ENCODE measurements around the gene FAM118B.

Gene FAM118B

DNA sequence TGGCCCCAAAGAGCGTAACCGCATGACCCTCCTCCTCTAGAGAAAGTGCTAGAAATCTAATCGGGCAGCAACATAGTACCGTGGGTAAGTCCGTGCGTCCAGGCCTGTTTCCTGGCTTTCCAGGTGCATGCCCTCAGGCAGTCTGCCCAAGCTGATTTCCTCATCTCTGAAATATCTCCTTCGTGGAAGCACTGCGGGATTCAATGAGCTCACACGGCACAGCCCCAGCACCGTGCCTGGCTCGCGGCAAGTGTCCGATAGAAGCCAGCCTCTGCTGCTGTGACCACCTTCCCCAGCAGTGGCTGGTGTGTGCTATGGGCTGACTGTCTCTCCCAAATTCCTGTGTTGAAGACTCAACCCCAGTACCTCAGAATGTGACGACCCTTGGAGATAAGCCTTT is 20.8 kb upstream of the FAM118B start:
- Histone ChIP-seq H3K36me3 (ENCODE audit: control insufficient read depth, insufficient read depth, low read length) (peaks cover 6% of the 10 kb centered on the region), H3K27ac (ENCODE audit: low read depth, low read length) (no peak overlapping the region), H3K4me3 (ENCODE audit: low read length) (no peak overlapping the region), H3K27me3 (ENCODE audit: control insufficient read depth, insufficient read depth, low read length) (no peaks in the 10 kb centered on the region), H3K4me1 (ENCODE audit: control insufficient read depth, insufficient read depth, low read length) (peaks cover 9% of the 10 kb centered on the region), H3K9ac (ENCODE audit: low read length) (no peak overlapping the region)

DNA sequence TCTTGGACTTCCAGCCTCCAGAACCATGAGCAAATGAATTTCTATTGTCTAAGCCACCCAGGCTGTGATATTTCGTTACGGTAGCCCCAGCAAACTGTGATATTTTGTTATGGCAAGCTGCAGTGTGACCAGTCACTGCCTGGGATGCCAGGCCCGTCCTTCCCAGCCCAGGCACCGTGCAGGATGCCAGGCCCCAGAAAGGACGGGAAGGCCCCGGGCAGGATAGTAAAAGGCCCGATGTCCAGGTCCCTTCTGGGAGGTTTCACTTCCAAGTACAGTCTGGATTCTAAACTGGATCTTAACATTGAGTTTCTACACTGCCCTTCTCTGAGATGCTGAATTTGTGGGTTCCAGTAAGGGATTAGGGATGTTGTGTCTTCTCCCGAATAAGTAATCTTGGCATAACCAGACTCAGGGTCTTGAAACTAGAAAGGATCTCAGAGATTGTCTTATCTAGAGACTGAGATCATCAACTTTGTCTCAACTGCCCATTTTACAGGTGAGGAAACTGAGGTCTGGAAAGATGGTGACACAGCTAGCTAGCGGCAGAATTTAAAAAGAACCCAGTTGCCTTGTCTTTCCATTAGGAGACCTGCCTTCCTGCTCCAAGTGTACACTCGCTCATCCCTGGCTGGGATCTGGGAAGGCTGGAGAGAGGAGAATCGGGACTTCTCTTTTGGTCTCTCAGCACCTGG is 20.1 kb upstream of the FAM118B start:
- H3K27ac ChIP-seq (ENCODE audit: low read depth, low read length), result no peak overlapping the region
- peaks cover 6% of the 10 kb centered on the region for H3K36me3 ChIP-seq (ENCODE audit: control insufficient read depth, insufficient read depth, low read length)
- no peak overlapping the region for H3K4me3 ChIP-seq (ENCODE audit: low read length)
- no peak overlapping the region for H3K9ac ChIP-seq (ENCODE audit: low read length)
- H3K27me3 ChIP-seq (ENCODE audit: control insufficient read depth, insufficient read depth, low read length), result no peaks in the 10 kb centered on the region
- peaks cover 9% of the 10 kb centered on the region for H3K4me1 ChIP-seq (ENCODE audit: control insufficient read depth, insufficient read depth, low read length)

DNA sequence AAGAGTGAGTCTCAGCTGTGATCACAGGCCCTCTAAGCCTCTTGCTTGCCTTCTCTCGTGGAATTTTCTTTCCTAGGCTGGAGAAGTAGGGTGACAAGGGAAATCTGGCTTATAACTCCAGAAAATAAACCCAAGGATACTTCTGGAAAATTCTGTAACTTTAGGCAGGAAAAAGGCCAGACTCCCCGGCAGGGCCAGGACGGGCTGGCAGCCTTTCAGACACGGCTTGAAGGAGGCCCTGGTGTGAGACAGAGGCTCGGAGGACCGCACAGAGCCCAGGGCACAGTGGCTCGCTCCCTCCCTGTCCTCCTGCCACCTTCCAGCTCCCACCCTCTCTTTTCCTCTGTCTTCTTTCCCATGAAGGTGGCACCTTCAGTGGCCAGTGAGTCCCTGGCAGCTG is 19.2 kb upstream of the FAM118B start:
- Histone ChIP-seq H3K4me1 (ENCODE audit: control insufficient read depth, insufficient read depth, low read length) (peaks cover 9% of the 10 kb centered on the region), H3K4me3 (ENCODE audit: low read length) (no peak overlapping the region), H3K27ac (ENCODE audit: low read depth, low read length) (peak overlapping the region; percentile 49), H3K36me3 (ENCODE audit: control insufficient read depth, insufficient read depth, low read length) (peaks cover 8% of the 10 kb centered on the region), H3K9ac (ENCODE audit: low read length) (no peak overlapping the region), H3K27me3 (ENCODE audit: control insufficient read depth, insufficient read depth, low read length) (no peaks in the 10 kb centered on the region)

DNA sequence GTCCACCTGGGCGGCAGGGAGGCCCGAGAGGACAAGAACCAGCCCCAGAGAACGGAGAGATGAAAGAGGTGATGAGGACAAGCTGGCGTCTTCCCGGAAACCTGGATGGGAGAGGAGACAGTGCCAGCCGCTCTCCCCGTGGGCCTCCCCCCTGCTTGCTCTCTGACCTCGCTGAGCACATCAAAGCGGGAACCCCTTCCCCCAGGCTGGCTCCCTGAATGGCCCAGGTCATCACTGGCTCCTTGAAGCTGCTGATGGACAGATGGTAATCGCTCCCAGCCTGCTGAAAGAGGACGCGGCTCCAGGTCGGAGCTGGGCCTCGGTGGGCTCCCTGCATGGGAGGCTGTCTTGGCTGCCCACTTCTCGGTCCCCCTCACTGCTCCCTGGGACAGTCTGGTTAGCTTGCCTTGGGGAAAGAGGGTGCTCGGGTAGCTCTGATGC is 18.5 kb upstream of the FAM118B start:
- peaks cover 14% of the 10 kb centered on the region for H3K36me3 ChIP-seq (ENCODE audit: control insufficient read depth, insufficient read depth, low read length)
- H3K9ac ChIP-seq (ENCODE audit: low read length), result no peak overlapping the region
- H3K27ac ChIP-seq (ENCODE audit: low read depth, low read length), result no peak overlapping the region
- peaks cover 9% of the 10 kb centered on the region for H3K4me1 ChIP-seq (ENCODE audit: control insufficient read depth, insufficient read depth, low read length)
- H3K27me3 ChIP-seq (ENCODE audit: control insufficient read depth, insufficient read depth, low read length), result no peaks in the 10 kb centered on the region
- no peak overlapping the region for H3K4me3 ChIP-seq (ENCODE audit: low read length)

DNA sequence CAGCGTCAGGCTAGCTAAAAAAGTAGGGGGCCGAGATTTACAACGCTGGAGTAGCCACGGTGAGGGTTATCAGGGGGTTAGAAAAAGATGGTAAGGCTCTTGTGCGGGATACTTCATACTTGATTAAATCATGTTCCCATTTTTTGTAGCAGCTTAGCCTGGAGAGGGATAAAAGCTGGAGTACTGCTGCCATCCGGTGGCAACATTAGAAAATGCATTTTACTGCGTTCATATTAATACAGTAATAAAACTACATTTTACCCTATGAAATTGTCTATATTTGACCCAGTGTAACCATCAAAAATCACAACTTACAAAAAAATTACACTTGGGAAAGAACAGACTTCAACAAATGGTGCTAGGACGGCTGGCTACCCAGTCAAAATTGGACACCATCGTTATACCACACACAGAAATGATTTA is 17.4 kb upstream of the FAM118B start:
- Histone ChIP-seq H3K27me3 (ENCODE audit: control insufficient read depth, insufficient read depth, low read length) (no peaks in the 10 kb centered on the region), H3K4me1 (ENCODE audit: control insufficient read depth, insufficient read depth, low read length) (peaks cover 9% of the 10 kb centered on the region), H3K36me3 (ENCODE audit: control insufficient read depth, insufficient read depth, low read length) (peaks cover 19% of the 10 kb centered on the region), H3K4me3 (ENCODE audit: low read length) (no peak overlapping the region), H3K9ac (ENCODE audit: low read length) (no peak overlapping the region), H3K27ac (ENCODE audit: low read depth, low read length) (no peak overlapping the region)

DNA sequence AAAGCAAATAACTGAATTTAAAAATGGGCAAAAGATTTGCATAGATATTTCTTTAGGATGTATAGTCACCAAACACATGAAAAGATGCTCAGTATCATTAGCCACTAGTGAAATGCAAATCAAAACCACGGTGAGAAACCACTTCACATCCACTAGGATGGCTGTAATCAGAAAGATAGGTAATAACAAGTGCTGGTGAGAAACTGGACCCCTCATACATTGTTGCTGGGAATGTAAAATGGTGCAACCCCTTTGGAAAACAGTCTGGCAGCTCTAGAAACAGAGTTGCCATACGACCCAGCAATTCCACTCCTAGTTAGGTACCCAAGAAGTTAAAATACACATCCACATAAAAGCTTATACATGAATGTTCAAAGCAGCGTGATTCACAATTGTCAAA is 16.5 kb upstream of the FAM118B start:
- H3K36me3 ChIP-seq (ENCODE audit: control insufficient read depth, insufficient read depth, low read length), result peaks cover 19% of the 10 kb centered on the region
- no peak overlapping the region for H3K27ac ChIP-seq (ENCODE audit: low read depth, low read length)
- H3K9ac ChIP-seq (ENCODE audit: low read length), result no peak overlapping the region
- peaks cover 9% of the 10 kb centered on the region for H3K4me1 ChIP-seq (ENCODE audit: control insufficient read depth, insufficient read depth, low read length)
- H3K27me3 ChIP-seq (ENCODE audit: control insufficient read depth, insufficient read depth, low read length), result no peaks in the 10 kb centered on the region
- no peak overlapping the region for H3K4me3 ChIP-seq (ENCODE audit: low read length)

DNA sequence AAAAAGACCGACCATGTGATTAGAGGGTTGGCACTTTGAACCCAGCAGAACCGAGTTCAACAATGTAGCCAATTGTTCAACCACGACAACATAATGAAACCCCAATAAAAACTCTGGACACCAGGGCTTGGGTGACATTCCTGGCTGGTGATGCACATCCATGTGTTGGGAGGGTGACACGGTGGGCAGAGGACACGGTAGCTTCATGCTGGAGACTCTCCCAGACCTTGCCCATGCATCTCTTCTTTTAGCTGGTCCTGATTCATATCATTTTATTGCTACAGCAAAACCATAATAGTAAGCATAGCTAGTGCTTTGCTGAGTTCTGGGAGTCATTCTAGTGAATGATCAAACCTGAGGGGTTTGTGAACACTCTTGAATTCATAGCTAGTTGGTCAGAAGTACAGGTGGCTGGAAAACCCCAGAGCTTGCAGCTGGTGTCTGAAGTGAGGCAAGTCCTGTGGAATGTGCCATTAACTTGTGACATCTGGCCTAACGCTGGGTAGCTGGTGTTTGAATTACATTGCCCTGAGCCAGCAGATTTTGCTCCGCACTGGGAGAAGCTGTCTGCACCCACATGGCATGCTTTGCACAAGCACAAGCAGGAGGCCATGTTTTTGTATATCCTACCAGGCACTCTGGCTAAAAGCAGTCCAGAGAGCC is 14.2 kb upstream of the FAM118B start:
- no peak overlapping the region for H3K27ac ChIP-seq (ENCODE audit: low read depth, low read length)
- H3K9ac ChIP-seq (ENCODE audit: low read length), result no peak overlapping the region
- H3K4me1 ChIP-seq (ENCODE audit: control insufficient read depth, insufficient read depth, low read length), result peaks cover 3% of the 10 kb centered on the region
- no peak overlapping the region for H3K4me3 ChIP-seq (ENCODE audit: low read length)
- H3K36me3 ChIP-seq (ENCODE audit: control insufficient read depth, insufficient read depth, low read length), result peaks cover 19% of the 10 kb centered on the region
- no peaks in the 10 kb centered on the region for H3K27me3 ChIP-seq (ENCODE audit: control insufficient read depth, insufficient read depth, low read length)

DNA sequence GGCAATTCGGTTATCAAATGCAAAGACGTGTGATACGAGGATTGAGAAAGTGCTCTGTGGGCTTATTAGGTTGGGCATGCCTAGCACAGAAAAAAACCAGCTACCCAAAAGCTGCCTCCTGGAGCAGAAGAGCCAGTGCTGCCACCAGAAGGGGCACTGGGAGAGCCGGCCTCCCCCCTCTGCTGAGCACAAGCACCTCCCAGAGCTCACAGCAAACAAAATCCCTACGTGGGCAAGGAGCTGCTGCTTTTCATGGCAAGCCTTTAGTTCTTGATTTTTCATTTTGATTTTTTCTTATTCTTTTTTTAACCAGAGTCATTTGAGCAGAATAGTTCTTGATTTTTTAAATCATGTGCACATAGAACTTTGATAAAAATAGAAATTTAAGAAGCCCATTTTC is 12.9 kb upstream of the FAM118B start:
- Histone ChIP-seq H3K9ac (ENCODE audit: low read length) (no peak overlapping the region), H3K4me3 (ENCODE audit: low read length) (no peak overlapping the region), H3K27me3 (ENCODE audit: control insufficient read depth, insufficient read depth, low read length) (no peaks in the 10 kb centered on the region), H3K27ac (ENCODE audit: low read depth, low read length) (no peak overlapping the region), H3K4me1 (ENCODE audit: control insufficient read depth, insufficient read depth, low read length) (no peaks in the 10 kb centered on the region), H3K36me3 (ENCODE audit: control insufficient read depth, insufficient read depth, low read length) (peaks cover 18% of the 10 kb centered on the region)

DNA sequence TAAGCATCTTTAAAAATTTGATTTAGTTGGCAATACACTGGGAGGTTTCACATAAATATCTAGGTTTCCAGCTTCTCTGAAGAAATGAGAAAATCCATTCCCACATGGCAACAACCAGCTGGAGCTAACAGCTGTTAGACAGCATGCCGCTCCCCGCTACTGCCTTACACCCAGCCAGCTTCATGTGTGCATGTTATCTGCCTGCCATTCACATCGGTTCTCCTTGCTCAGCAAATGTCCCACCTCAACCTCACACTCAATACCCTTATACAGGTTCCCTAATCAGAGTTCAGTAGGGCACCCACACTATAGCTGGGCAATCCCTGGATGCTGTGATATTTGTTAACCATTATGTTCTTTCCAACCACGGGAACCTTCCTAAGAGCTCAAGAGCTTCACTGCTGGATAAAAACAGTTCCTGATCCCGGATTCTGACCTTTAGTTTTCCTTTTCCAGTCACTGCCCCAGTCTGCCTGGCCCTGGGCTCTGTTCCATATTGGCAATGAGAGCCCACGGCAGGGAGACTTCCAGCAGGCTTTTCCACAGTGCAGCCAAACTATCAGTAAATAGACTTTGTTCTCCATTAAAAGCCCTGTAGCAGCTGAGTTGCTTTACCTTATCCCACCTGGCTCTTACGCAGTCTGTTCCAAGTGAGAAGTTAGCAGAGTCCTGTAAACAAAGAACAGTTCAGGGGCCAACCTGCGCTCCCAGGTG is 8.8 kb upstream of the FAM118B start:
- Histone ChIP-seq H3K9ac (ENCODE audit: low read length) (no peak overlapping the region), H3K27me3 (ENCODE audit: control insufficient read depth, insufficient read depth, low read length) (no peaks in the 10 kb centered on the region), H3K36me3 (ENCODE audit: control insufficient read depth, insufficient read depth, low read length) (peaks cover 21% of the 10 kb centered on the region), H3K4me3 (ENCODE audit: low read length) (no peak overlapping the region), H3K4me1 (ENCODE audit: control insufficient read depth, insufficient read depth, low read length) (no peaks in the 10 kb centered on the region), H3K27ac (ENCODE audit: low read depth, low read length) (no peak overlapping the region)

DNA sequence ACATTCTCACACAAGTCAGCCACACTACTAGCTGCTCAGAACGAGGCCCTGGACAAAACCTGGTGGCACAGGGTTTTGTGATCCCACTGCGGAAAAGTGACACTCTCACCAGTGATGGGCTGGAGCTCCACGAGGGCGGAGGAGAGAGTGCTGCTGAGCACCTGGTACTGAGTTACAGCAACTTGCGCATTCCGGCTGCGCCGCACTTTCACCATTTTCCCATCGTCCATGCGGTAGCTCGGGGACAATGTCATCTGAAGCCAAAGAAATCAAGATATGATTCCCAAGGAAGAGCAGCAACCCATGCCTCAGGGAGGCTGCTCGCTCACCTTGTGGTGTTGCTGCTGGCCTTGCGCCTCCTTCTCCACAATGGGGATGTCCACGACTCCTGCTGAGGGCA is 6.2 kb upstream of the FAM118B start:
- Histone ChIP-seq H3K9ac (ENCODE audit: low read length) (no peak overlapping the region), H3K4me3 (ENCODE audit: low read length) (no peak overlapping the region), H3K36me3 (ENCODE audit: control insufficient read depth, insufficient read depth, low read length) (peaks cover 18% of the 10 kb centered on the region), H3K27ac (ENCODE audit: low read depth, low read length) (no peak overlapping the region), H3K4me1 (ENCODE audit: control insufficient read depth, insufficient read depth, low read length) (no peaks in the 10 kb centered on the region), H3K27me3 (ENCODE audit: control insufficient read depth, insufficient read depth, low read length) (no peaks in the 10 kb centered on the region)

DNA sequence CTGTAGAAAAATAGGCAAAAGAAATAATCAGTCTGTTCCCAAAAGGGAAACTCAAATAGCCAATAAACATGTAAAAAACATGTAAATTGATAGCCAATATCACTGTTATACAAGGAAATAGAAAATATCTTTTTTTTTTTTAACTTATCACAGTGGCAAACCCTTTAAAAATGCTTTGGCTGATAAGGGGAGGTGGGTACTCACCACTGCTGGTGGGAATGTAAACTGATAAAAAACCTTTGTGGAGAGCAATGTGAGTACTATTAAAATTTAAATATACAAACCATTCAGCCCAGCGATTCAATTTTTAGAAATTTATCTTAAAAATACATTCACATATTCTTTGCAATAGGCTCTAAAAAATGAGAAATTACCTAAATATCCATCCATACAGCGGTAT is 3.7 kb upstream of the FAM118B start:
- peaks cover 18% of the 10 kb centered on the region for H3K36me3 ChIP-seq (ENCODE audit: control insufficient read depth, insufficient read depth, low read length)
- H3K4me1 ChIP-seq (ENCODE audit: control insufficient read depth, insufficient read depth, low read length), result peaks cover 8% of the 10 kb centered on the region
- H3K4me3 ChIP-seq (ENCODE audit: low read length), result no peak overlapping the region
- no peaks in the 10 kb centered on the region for H3K27me3 ChIP-seq (ENCODE audit: control insufficient read depth, insufficient read depth, low read length)
- no peak overlapping the region for H3K9ac ChIP-seq (ENCODE audit: low read length)
- no peak overlapping the region for H3K27ac ChIP-seq (ENCODE audit: low read depth, low read length)

DNA sequence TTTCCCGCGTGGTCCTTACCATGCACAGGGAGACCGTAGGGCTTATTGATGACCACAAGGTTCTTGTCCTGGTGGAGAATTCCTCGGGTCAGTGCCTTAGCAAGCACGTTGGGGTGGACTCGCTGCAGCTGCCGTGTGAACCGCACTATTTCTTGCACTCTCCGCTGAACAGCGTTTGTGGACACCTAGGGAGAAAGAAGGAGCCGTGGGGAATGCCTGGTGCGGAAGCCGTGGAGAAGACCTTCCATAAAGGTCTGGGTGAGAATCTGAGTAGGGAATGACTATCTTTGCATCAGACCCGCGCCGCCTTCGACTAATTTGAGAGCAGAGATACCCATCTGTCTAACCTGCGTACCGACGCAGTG is 729 bp upstream of the FAM118B start:
- peaks cover 7% of the 10 kb centered on the region for H3K36me3 ChIP-seq (ENCODE audit: control insufficient read depth, insufficient read depth, low read length)
- no peaks in the 10 kb centered on the region for H3K27me3 ChIP-seq (ENCODE audit: control insufficient read depth, insufficient read depth, low read length)
- H3K4me1 ChIP-seq (ENCODE audit: control insufficient read depth, insufficient read depth, low read length), result peaks cover 8% of the 10 kb centered on the region
- H3K27ac ChIP-seq (ENCODE audit: low read depth, low read length), result no peak overlapping the region
- H3K9ac ChIP-seq (ENCODE audit: low read length), result peak overlapping the region; percentile 89
- H3K4me3 ChIP-seq (ENCODE audit: low read length), result peak overlapping the region; percentile 93

Data from rectal smooth muscle tissue (tissue), 1 donor.